ENCODE measurements around the gene WHRN.

DNA sequence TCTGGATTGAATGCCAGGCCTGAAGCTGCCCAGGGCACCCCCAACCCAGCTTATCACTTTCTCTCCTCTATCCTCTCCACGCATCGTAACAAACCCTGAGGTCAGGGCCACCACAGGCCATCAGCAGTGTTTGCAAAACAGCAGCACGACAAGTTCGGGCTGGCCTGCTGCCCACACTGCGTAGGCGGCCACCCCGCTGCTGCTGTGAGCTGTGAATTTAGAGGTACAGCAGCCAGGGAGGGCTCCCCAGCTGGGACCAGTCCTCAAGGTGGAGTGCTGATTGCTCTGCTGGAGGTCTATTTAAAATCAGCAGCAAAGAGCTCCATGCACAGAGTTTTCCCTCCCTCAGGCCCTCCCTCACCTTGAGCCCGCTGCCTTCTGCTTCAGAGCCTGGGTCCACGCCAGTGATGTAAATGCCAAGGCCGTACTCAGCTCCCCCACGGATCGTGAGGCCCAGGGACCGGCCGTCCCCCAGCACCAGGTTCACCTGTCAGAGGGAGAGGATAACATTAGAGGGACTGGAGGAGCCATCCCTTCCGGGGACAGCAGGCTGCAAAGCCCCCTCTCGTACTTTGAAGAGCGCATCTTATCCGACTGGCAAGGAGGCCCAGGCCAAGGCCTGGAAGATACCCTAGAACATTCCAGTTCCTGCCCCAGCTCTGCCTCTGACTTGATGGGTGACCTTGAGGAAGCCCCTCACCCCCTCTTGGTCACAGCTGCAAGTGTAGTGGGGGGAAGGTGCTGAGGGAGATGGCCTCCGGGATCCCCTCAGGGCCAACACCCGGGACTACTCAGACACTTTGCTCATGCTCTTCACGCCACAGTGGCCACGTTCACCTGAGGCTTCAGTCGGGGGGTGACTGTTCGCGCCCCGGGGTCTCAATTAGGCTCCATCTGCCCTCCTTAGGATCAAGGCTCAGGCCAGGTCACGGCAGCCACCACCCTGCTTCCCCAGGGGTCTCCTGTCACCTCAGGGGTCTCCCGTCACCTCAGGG is 39.1 kb downstream of the WHRN start:
- TF ChIP-seq POLR2A (IDR thresholded peaks at IDR 0.05) = no peak
- TF ChIP-seq, protein P1, sequence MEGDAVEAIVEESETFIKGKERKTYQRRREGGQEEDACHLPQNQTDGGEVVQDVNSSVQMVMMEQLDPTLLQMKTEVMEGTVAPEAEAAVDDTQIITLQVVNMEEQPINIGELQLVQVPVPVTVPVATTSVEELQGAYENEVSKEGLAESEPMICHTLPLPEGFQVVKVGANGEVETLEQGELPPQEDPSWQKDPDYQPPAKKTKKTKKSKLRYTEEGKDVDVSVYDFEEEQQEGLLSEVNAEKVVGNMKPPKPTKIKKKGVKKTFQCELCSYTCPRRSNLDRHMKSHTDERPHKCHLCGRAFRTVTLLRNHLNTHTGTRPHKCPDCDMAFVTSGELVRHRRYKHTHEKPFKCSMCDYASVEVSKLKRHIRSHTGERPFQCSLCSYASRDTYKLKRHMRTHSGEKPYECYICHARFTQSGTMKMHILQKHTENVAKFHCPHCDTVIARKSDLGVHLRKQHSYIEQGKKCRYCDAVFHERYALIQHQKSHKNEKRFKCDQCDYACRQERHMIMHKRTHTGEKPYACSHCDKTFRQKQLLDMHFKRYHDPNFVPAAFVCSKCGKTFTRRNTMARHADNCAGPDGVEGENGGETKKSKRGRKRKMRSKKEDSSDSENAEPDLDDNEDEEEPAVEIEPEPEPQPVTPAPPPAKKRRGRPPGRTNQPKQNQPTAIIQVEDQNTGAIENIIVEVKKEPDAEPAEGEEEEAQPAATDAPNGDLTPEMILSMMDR (IDR thresholded peaks at IDR 0.05) = no peak
- TF ChIP-seq EP300 (IDR thresholded peaks at IDR 0.05) = no peak

Measured in tibial nerve (tissue), 4 donors.